ENCODE measurements around the gene DDX56. TPM values are rescaled to one million over a fixed set of nuclear protein-coding genes. Genes with fewer than 3 reads are reported as not detected.

DDX56 gene
- total RNA-seq, 1 donor from 2014 or later = 99.7 TPM

GRCh38 chr7:44521347-44522095 lies 52.2 kb downstream of the DDX56 start:
- ATAC-seq (ENCODE audit: low read depth) = no peak
- H3K27ac Mint-ChIP-seq = no peak overlapping the region
- H3K36me3 Mint-ChIP-seq (ENCODE audit: low read depth) = no peaks in the 10 kb centered on the region
- peaks cover 7% of the 10 kb centered on the region for H3K9me3 Mint-ChIP-seq
- ChIA-PET POLR2A (no interaction called here), CTCF (no interaction called here)
- TF ChIP-seq CTCF (IDR thresholded peaks at IDR 0.05) = no peak
- H3K4me3 Mint-ChIP-seq = no peak overlapping the region
- peaks cover 10% of the 10 kb centered on the region for H3K27me3 Mint-ChIP-seq
- DNase-seq = no peak
- H3K4me1 Mint-ChIP-seq = no peaks in the 10 kb centered on the region
- intact Hi-C loops (cut with micrococcal nuclease) = no loop called here

DNA sequence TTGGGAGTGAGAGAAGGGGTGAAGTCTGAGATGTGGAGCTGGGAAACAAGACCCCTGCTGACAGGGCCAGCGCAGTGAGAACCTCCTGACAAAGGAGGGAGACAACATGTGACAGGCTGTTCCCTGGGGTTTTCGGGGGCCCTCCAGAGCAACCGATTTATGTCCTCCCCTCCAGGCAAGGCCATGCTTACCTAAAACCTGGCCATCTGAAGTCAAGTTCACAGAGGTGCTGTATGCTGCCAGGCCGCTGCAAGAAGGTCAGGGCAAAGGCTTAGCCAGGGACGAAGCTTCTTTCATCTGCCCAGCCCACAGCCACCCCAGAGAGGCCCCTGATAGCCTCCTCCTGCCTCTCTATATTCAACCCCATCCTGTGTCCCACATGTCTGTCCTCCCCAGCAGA lies 53.1 kb downstream of the DDX56 start:
- ChIA-PET POLR2A (no interaction called here), CTCF (no interaction called here)
- peaks cover 5% of the 10 kb centered on the region for H3K9me3 Mint-ChIP-seq
- ATAC-seq (ENCODE audit: low read depth) = no peak
- H3K36me3 Mint-ChIP-seq (ENCODE audit: low read depth) = no peaks in the 10 kb centered on the region
- no peak overlapping the region for H3K4me3 Mint-ChIP-seq
- no peak overlapping the region for H3K27ac Mint-ChIP-seq
- peaks cover 10% of the 10 kb centered on the region for H3K27me3 Mint-ChIP-seq
- intact Hi-C loops (cut with micrococcal nuclease) = no loop called here
- TF ChIP-seq CTCF (IDR thresholded peaks at IDR 0.05) = no peak
- no peaks in the 10 kb centered on the region for H3K4me1 Mint-ChIP-seq
- DNase-seq = no peak

GRCh38 chr7:44519546-44519945 lies 54.2 kb downstream of the DDX56 start:
- H3K27me3 Mint-ChIP-seq = peaks cover 10% of the 10 kb centered on the region
- no peaks in the 10 kb centered on the region for H3K9me3 Mint-ChIP-seq
- H3K4me1 Mint-ChIP-seq = no peaks in the 10 kb centered on the region
- POLR2A ChIA-PET = no interaction called here
- no peak overlapping the region for H3K4me3 Mint-ChIP-seq
- no peaks in the 10 kb centered on the region for H3K36me3 Mint-ChIP-seq (ENCODE audit: low read depth)
- TF ChIP-seq CTCF (IDR thresholded peaks at IDR 0.05) = no peak
- no peak for ATAC-seq (ENCODE audit: low read depth)
- DNase-seq = no peak
- intact Hi-C loops (cut with micrococcal nuclease) = no loop called here
- H3K27ac Mint-ChIP-seq = no peak overlapping the region
- CTCF ChIA-PET = no interaction called here

DNA sequence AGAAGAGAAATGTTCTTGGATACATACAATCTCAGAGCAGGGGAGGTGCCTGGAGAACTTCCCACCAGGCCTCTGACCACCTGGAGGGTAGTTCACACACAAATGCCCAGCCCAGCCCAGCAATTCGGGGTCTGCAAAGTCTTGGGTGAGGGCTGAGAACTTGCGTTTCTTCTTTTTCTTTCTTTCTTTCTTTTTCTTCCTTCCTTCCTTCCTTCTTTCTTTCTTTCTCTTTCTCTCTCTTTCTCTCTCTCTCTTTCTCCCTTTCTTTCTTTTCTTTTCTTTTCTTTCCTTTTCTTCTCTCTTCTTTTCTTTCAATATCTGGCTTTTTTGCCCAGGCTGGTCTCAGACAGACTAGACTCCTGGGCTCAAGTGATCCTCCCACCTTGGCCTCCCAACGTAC lies 54.9 kb downstream of the DDX56 start:
- no peak overlapping the region for H3K27ac Mint-ChIP-seq
- H3K27me3 Mint-ChIP-seq = peaks cover 7% of the 10 kb centered on the region
- H3K4me3 Mint-ChIP-seq = no peak overlapping the region
- ATAC-seq (ENCODE audit: low read depth) (no peak), DNase-seq (no peak)
- intact Hi-C loops (cut with micrococcal nuclease) = no loop called here
- no peaks in the 10 kb centered on the region for H3K9me3 Mint-ChIP-seq
- TF ChIP-seq CTCF (IDR thresholded peaks at IDR 0.05) = no peak
- H3K4me1 Mint-ChIP-seq = no peaks in the 10 kb centered on the region
- no peaks in the 10 kb centered on the region for H3K36me3 Mint-ChIP-seq (ENCODE audit: low read depth)
- ChIA-PET POLR2A (no interaction called here), CTCF (no interaction called here)

DNA sequence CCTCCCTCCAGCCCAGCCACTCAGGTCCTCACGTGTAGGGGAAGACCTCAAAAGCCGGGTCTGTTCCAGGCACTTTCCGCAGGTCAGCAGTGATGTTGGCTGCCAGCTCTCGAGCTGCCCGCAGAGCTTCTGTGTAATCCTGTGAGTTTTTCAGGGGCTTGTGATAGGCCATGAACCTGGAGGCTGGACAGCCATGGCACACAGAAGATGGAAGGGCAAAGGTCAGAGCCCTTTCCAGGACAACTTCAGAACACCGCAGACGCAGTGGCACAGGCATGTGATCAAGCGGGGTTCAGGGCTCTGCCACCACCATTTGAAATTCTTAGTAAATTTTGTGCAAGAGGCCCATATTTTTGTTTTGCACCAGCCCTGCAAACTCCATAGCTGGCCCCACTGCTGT lies 56.5 kb downstream of the DDX56 start:
- Mint-ChIP-seq H3K27me3 (peaks cover 10% of the 10 kb centered on the region), H3K9me3 (no peaks in the 10 kb centered on the region), H3K27ac (no peak overlapping the region), H3K4me1 (no peaks in the 10 kb centered on the region), H3K4me3 (no peak overlapping the region), H3K36me3 (ENCODE audit: low read depth) (no peaks in the 10 kb centered on the region)
- intact Hi-C loops (cut with micrococcal nuclease) = no loop called here
- no peak for ATAC-seq (ENCODE audit: low read depth)
- ChIA-PET CTCF (no interaction called here), POLR2A (no interaction called here)
- no peak for DNase-seq
- TF ChIP-seq CTCF (IDR thresholded peaks at IDR 0.05) = no peak

Other genes with a start within 250 kb of the DDX56 start
- 0.17 and 0.58 TPM in 2 replicates for gene CAMK2B, start 248.3 kb downstream of the DDX56 start, total RNA-seq
- 80.7 and 85.1 TPM in 2 replicates for gene NUDCD3, start 83.2 kb downstream of the DDX56 start, total RNA-seq
- gene NPC1L1, start 32.6 kb downstream of the DDX56 start, total RNA-seq = not detected in 2 replicates
- 61.7 and 70.1 TPM in 2 replicates for gene TMED4, start 8.3 kb upstream of the DDX56 start, total RNA-seq
- gene OGDH, start 32.7 kb upstream of the DDX56 start, total RNA-seq = 79.5 and 81.7 TPM in 2 replicates
- 378 and 440 TPM in 2 replicates for gene ZMIZ2, start 174.9 kb upstream of the DDX56 start, total RNA-seq
- 1,411 and 1,534 TPM in 2 replicates for gene PPIA, start 222.8 kb upstream of the DDX56 start, total RNA-seq